Right forelimb (tissue), 1 donor: ENCODE measurements around the gene ENTPD6.
"Not testable (repeated sequence)": the region's sequence is repeated elsewhere in the genome, so short reads cannot be mapped to it uniquely, and the experiment has no call there.

Source experiments
- DNase-seq: peaks from one replicate; pipeline ENCODE4 v3.0.0-alpha.2; 2018

The ENTPD6 gene

GRCh38 chr20:25259358-25259757 lies 63.8 kb downstream of the ENTPD6 start:
- no peak for DNase-seq

- DNase-seq = no peak
Observed at GRCh38 chr20:25259788-25260254, 64.3 kb downstream of the ENTPD6 start.

DNA sequence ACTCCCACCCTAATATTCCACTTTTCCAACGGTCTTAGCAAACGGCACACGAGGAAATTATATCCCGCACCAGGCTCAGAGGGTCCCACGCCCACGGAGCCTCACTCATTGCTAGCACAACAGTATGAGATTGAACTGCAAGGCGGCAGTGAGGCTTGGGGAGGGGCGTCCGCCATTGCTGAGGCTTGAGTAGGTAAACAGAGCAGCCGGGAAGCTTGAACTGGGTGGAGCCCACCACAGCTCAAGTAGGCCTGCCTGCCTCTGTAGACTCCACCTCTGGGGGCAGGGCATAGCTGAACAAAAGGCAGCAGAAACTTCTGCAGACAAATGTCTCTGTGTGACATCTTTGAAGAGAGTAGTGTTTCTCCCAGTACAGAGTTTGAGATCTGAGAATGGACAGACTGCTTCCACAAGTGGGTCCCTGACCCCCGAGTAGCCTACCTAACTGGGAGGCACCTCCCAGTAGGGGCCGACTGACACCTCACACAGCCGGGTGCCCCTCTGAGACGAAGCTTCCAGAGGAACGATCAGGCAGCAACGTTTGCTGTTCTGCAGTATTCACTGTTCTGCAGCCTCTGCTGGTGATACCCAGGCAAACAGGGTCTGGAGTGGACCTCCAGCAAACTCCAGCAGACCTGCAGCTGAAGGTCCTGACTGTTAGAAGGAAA lies 65.4 kb downstream of the ENTPD6 start:
- not testable (repeated sequence) for DNase-seq

- no peak for DNase-seq
Observed at GRCh38 chr20:25269057-25269832, 73.7 kb downstream of the ENTPD6 start.

- DNase-seq = no peak
Observed at GRCh38 chr20:25269833-25270170, 74.3 kb downstream of the ENTPD6 start.

- peak; percentile 27 for DNase-seq
Observed at GRCh38 chr20:25270829-25271251, 75.3 kb downstream of the ENTPD6 start.

GRCh38 chr20:25271486-25272222 lies 76.1 kb downstream of the ENTPD6 start:
- peak; percentile 12 for DNase-seq

DNA sequence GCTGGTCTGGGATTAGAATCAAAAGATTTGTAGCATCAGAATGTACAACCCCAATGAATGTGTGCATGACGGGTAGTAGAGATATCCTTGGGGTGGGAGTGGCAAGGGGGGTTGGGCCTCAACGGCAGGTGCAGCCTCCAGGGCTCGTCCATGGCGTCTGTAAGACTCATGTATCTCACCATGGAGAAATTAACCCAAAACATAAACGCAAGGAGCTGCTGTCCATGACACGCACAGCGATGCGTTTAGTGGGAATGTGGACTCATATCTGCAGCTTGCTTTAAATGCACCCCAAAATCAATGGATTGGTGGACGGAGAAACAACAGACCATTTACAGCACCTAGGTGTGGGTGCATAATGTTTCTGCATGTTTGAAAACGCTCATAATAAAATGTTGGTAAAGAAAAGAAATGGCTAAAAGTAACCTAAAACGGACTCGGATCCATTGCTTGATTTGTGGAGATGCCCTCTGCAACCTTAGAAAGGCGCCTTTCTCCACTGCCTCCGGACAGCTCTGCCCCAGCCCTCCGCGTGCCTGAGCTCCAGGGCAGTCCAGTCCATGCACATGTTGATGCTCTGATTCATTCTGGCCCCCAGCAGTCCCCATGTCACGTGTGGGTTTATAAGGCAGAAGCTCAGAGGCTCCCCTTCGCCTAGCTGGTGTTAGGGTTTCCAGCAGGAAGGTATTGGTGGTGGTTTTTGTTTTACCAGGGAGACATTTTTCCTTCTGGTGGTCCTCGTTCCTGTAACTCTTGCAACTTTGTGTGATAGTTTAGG lies 76.9 kb downstream of the ENTPD6 start:
- peak; percentile 21 for DNase-seq

DNA sequence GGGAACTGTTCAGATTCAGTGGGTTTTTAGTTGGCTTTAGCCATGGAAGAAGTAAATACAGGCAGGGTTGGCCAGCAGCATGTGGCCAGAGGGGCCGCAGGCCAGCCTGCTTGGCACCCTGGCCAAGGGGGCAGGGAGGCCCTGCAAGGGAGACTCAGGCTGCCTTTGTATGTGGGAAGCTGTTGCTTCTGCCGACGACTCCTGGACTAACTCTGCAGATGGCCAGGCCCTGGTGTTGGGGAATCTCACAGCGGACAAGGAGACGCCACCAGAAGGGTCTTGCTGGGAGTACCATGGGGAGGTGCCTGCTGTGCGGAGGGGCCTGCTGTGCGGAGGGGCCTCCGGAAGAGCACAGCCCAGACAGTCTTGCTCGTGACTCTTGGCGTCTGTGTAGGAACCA lies 77.5 kb downstream of the ENTPD6 start:
- DNase-seq = peak; percentile 18

GRCh38 chr20:25273541-25274358 lies 78.2 kb downstream of the ENTPD6 start:
- peak; percentile 26 for DNase-seq

GRCh38 chr20:25274481-25274880 lies 79.0 kb downstream of the ENTPD6 start:
- peak; percentile 18 for DNase-seq

DNA sequence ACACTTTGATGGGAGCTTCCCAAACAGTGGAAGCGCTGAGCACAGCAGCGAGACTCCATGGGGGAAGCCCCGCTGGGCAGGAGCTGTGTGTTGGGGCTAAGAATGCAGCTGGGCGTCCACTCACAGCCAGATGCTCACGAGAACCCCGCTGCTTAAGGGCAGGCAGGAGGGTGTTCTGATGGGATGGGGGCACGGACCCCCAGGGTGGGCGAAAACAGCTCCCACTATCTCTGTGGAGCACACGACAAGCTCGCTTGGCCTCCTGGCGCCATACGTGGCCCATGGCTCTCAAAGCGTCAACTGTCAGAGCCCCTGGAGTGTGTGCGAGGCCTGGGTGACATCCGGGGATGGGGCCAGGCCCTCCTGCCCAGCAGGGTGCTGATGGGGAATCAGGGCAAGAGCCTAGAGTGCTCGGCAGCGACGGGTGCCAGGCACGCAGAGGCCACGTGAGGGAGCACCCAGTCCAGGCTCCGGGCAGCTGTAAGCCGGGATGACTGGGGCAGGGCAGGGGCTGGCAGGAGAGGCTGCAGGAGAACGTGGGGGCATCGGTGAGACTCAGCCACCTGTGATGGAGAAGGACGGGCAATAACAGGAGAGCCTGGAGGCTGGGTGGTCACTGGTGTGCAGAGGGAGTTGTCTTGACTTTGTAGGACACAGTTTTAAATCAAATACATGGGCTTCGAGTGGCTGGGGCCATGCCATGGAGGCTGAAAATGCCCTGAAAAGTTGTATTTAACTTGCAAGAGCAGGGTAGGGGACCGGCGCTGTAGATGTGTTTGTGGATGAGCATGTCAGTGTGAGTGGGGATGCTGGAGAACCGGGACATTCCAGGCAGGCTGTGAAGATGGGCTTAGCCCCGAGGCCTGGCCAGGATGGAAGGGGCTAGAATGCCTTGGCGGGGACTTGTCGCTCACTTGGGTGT lies 79.6 kb downstream of the ENTPD6 start:
- DNase-seq = no peak

DNA sequence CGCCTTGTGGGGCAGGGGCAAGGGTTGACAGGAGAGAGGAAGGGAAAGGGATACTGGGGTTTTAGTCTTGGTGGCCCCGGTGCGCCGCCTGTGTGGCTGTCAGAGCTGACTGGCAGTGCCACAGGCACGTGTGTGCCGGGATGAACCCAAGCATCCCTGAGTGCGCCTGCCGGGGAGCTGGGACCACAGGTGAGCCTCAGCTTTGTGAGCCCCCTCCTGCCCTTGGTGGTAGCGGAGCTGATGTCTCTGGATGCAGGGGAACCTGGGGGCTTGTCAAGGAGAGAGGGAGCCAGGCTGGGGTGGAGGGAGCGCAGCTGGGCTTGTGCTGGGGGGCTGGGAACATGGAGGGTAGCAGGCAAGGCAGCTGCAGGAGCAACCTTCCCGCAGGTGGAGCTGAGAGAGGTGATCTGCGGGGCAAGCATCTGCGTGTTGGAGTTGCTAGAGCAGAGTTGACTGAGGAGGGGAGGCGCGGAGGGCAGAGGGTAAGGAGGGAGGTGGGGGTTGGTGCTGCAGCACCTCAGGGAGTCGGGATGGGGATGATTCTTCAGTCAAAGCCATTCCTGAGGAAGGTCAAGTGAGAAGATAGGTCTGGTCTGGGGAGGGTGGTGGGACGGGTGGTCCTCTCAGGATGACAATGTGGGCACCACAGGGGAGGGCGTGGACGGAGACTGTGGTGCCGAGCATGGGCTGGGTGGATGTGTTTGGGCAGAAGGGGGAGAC lies 80.5 kb downstream of the ENTPD6 start:
- peak; percentile 33 for DNase-seq
